Measurements from ENCODE around the gene HNRNPUL1. TPM values are rescaled to one million over a fixed set of nuclear protein-coding genes. Genes with fewer than 3 reads are reported as not detected.

Gene HNRNPUL1
- total RNA-seq, 2 donors from 2014 or later = 248 to 319 TPM

DNA sequence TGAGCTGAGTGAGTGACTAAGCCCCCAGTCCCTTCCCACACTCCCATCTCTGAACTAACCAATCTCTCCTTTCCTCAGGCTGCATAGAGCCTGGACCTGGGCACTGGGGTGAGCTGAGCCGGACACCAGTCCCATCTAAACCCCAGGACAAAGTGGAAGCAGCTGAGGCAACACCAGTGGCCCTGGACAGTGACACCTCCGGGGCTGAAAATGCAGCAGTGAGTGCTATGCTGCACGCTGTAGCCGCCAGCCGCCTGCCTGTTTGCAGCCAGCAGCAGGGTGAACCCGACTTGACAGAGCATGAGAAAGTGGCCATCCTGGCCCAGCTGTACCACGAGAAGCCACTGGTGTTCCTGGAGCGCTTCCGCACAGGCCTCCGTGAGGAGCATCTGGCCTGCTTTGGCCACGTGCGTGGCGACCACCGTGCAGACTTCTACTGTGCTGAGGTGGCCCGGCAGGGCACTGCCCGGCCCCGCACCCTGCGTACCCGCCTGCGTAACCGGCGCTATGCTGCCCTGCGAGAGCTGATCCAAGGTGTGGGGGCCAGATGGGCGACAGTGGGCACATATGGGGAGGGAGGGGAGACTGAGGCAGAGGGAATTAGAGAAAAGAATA, 52.2 kb downstream of the HNRNPUL1 start:
- ATAC-seq (no peak), DNase-seq (ENCODE audit: low spot score) (no peak)
- Mint-ChIP-seq H3K27ac (peak overlapping the region; percentile 1 to 30), H3K4me3 (no peak overlapping the region), H3K9me3 (no peaks in the 10 kb centered on the region), H3K36me3 (peaks cover 25% of the 10 kb centered on the region), H3K27me3 (no peaks in the 10 kb centered on the region), H3K4me1 (ENCODE audit: low read depth in 2 of 2) (peaks cover 40 to 43% of the 10 kb centered on the region in 2 donors)

DNA sequence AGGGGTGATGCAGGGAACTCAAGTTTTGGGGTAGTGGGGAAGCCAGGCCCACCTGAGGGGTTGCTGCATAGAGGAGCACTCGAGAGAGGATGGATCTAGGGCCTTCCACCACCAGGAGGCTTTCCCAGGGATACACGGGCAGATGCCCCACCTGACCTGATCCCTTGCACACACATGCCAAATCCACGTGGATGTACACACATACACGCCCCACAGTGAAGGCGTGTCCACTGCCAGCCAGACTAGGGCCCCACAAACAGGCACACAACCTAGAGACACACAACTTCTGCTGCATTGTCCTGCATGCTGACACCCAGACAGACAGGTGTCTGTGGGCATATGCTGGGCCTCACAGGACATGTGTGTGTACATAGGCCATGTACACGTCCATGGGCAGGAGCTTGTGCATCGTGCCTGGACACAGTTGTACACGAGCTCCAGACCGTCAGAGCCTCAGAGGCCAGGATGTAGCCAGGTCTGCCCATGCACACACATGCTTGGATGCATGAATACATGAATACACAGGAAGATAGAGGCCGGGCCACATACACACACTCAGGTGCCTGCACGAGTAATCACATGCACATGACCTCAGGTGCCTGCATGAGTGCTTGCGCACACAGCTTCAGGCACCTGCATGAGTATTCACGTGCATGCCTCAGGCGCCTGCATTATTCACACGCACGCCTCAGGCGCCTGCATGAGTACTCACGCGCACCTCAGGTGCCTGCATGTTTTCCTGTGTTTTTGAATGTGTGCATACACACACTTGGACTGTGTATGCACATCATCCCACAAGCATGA, 54.7 kb downstream of the HNRNPUL1 start:
- DNase-seq (ENCODE audit: low spot score) = no peak
- Mint-ChIP-seq H3K4me1 (ENCODE audit: low read depth in 2 of 2) (peaks cover 31 to 46% of the 10 kb centered on the region in 2 donors), H3K27me3 (no peaks in the 10 kb centered on the region), H3K4me3 (no peak overlapping the region), H3K27ac (no peak overlapping the region), H3K36me3 (peaks cover 17% of the 10 kb centered on the region), H3K9me3 (no peaks in the 10 kb centered on the region)
- no peak for ATAC-seq

- no peak for ATAC-seq
These were observed 55.5 kb downstream of the HNRNPUL1 start for GRCh38 chr19:41319500-41320184.

GRCh38 chr19:41320185-41320518, 56.0 kb downstream of the HNRNPUL1 start:
- Mint-ChIP-seq H3K4me3 (no peak overlapping the region), H3K27me3 (no peaks in the 10 kb centered on the region), H3K36me3 (peaks cover 23% of the 10 kb centered on the region), H3K9me3 (no peaks in the 10 kb centered on the region), H3K4me1 (ENCODE audit: low read depth in 2 of 2) (peaks cover 43 to 58% of the 10 kb centered on the region in 2 donors), H3K27ac (no peak overlapping the region)
- no peak for ATAC-seq
- no peak for DNase-seq (ENCODE audit: low spot score)

More at GRCh38 chr19:41319500-41320184, 55.5 kb downstream of the HNRNPUL1 start:
- H3K27me3 Mint-ChIP-seq = no peaks in the 10 kb centered on the region
- H3K27ac Mint-ChIP-seq = no peak overlapping the region
- H3K36me3 Mint-ChIP-seq = peaks cover 19% of the 10 kb centered on the region
- no peak for DNase-seq (ENCODE audit: low spot score)
- no peak overlapping the region for H3K4me3 Mint-ChIP-seq
- H3K4me1 Mint-ChIP-seq (ENCODE audit: low read depth in 2 of 2) = peaks cover 38 to 53% of the 10 kb centered on the region in 2 donors
- no peaks in the 10 kb centered on the region for H3K9me3 Mint-ChIP-seq

GRCh38 chr19:41320568-41320967, 56.4 kb downstream of the HNRNPUL1 start:
- Mint-ChIP-seq H3K27ac (peak overlapping the region in 1 of 2 donors; percentile 85), H3K36me3 (peaks cover 23% of the 10 kb centered on the region), H3K4me3 (no peak overlapping the region), H3K9me3 (no peaks in the 10 kb centered on the region), H3K27me3 (no peaks in the 10 kb centered on the region), H3K4me1 (ENCODE audit: low read depth in 2 of 2) (peaks cover 47 to 62% of the 10 kb centered on the region in 2 donors)
- DNase-seq (ENCODE audit: low spot score) = no peak
- ATAC-seq = no peak

DNA sequence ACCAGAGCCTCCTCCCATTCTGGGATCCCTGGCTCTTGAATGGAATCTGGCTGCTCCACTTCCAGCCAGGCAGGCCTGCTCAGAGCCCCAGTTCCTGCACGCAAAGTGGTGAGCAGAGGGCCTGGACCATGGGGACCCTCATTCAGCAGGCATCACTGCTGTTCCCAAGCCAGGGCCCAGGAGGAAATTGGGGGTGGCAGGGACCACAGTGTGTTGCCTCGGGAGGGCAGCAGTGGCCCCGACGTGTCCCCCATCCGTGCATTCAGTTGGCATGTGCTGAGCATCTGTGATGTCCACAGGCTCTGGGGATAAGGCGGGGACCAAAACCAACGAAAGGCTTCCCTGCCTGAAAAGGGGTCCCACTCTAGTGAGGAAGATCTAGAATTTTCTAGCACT, 57.0 kb downstream of the HNRNPUL1 start:
- Mint-ChIP-seq H3K9me3 (no peaks in the 10 kb centered on the region), H3K4me3 (no peak overlapping the region), H3K36me3 (peaks cover 23% of the 10 kb centered on the region), H3K4me1 (ENCODE audit: low read depth in 2 of 2) (peaks cover 46 to 61% of the 10 kb centered on the region in 2 donors), H3K27ac (peak overlapping the region; percentile 85 to 92), H3K27me3 (no peaks in the 10 kb centered on the region)
- DNase-seq (ENCODE audit: low spot score) (no peak), ATAC-seq (no peak)

GRCh38 chr19:41321600-41322270, 57.6 kb downstream of the HNRNPUL1 start:
- Mint-ChIP-seq H3K27me3 (no peaks in the 10 kb centered on the region), H3K27ac (peak overlapping the region; percentile 85 to 92), H3K4me1 (ENCODE audit: low read depth in 2 of 2) (peaks cover 48 to 62% of the 10 kb centered on the region in 2 donors), H3K36me3 (peaks cover 20% of the 10 kb centered on the region), H3K9me3 (no peaks in the 10 kb centered on the region), H3K4me3 (no peak overlapping the region)
- ATAC-seq (peak in 1 of 2 donors; percentile 16), DNase-seq (ENCODE audit: low spot score) (no peak)

DNA sequence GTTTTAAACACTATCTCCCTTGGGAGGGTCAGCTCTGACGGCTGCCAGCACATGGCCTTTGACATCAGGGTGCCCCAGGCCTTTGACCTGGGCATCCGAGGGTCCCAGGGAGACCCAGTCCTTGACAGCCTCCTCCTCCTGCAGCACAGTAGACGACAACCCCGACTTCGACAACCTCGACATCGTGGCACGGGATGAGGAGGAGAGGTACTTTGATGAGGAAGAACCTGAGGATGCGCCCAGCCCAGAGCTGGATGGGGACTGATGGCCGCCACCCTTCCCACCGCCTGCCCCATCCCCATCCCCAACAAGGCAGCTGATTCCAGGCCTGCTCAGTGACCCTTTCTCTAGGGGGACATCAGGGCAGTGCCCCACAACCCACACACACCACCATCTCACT, 58.3 kb downstream of the HNRNPUL1 start:
- peaks cover 13% of the 10 kb centered on the region for H3K36me3 Mint-ChIP-seq
- H3K27ac Mint-ChIP-seq = peak overlapping the region; percentile 85 to 92
- no peak for DNase-seq (ENCODE audit: low spot score)
- no peaks in the 10 kb centered on the region for H3K9me3 Mint-ChIP-seq
- H3K27me3 Mint-ChIP-seq = no peaks in the 10 kb centered on the region
- H3K4me1 Mint-ChIP-seq (ENCODE audit: low read depth in 2 of 2) = peaks cover 47 to 61% of the 10 kb centered on the region in 2 donors
- peak overlapping the region; percentile 39 for H3K4me3 Mint-ChIP-seq
- ATAC-seq = no peak

- Mint-ChIP-seq H3K4me1 (ENCODE audit: low read depth in 2 of 2) (peaks cover 50 to 65% of the 10 kb centered on the region in 2 donors), H3K27me3 (no peaks in the 10 kb centered on the region), H3K27ac (peak overlapping the region; percentile 85 to 92), H3K36me3 (peaks cover 7% of the 10 kb centered on the region), H3K9me3 (no peaks in the 10 kb centered on the region), H3K4me3 (peak overlapping the region; percentile 39)
- ATAC-seq = no peak
- no peak for DNase-seq (ENCODE audit: low spot score)
These were observed 58.9 kb downstream of the HNRNPUL1 start for GRCh38 chr19:41323023-41323422.

DNA sequence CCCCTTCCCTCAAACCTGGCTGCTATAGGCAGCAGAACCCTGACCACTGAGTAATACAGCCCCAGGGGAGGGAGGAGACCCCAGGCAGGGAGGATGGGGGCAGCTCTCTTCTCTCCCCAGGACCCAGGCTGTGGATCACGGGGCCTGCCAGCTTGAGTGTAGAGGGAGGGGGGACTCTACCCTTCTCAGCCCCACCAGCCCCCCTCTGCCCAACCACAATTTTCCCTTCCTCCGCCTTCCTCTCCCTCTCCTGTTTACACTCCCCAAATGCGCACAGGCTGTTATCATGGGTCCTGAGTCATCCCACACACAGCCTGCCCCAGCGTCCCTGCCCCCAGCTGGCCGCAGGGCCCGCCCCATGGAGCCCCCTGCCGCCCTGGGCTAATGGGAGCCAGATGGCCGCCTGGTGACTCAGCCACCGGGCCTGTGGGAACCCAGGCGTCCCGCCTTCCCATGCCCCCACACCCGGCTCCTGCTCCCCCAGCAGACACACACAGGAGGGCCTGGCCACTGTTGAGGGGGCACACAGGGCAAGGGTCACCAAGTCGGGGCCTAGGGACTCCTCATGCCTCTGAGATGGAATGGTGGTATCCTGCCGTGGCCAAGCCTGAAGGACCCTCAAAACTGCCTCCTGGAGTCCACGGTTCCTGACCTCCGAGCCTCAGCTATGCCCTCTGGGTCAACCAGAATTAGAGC, 59.4 kb downstream of the HNRNPUL1 start:
- no peak for ATAC-seq
- peak overlapping the region; percentile 39 for H3K4me3 Mint-ChIP-seq

GRCh38 chr19:41324231-41324702, 60.1 kb downstream of the HNRNPUL1 start:
- no peak for DNase-seq (ENCODE audit: low spot score)
- H3K4me3 Mint-ChIP-seq = peak overlapping the region; percentile 22
- no peaks in the 10 kb centered on the region for H3K9me3 Mint-ChIP-seq
- ATAC-seq = no peak
- H3K27me3 Mint-ChIP-seq = no peaks in the 10 kb centered on the region
- peaks cover 61 to 74% of the 10 kb centered on the region in 2 donors for H3K4me1 Mint-ChIP-seq (ENCODE audit: low read depth in 2 of 2)
- H3K36me3 Mint-ChIP-seq = peaks cover 5% of the 10 kb centered on the region
- H3K27ac Mint-ChIP-seq = peak overlapping the region; percentile 85 to 92

More for the DNA sequence above, 59.4 kb downstream of the HNRNPUL1 start:
- Mint-ChIP-seq H3K27me3 (no peaks in the 10 kb centered on the region), H3K4me1 (ENCODE audit: low read depth in 2 of 2) (peaks cover 56 to 70% of the 10 kb centered on the region in 2 donors), H3K36me3 (peaks cover 5% of the 10 kb centered on the region), H3K27ac (peak overlapping the region; percentile 85 to 92), H3K9me3 (no peaks in the 10 kb centered on the region)
- no peak for DNase-seq (ENCODE audit: low spot score)

- ATAC-seq (peak in 1 of 2 donors; percentile 1), DNase-seq (ENCODE audit: low spot score) (no peak)
- Mint-ChIP-seq H3K4me1 (ENCODE audit: low read depth in 2 of 2) (peaks cover 61 to 72% of the 10 kb centered on the region in 2 donors), H3K36me3 (peaks cover 5% of the 10 kb centered on the region), H3K4me3 (peak overlapping the region; percentile 77), H3K27me3 (no peaks in the 10 kb centered on the region), H3K9me3 (no peaks in the 10 kb centered on the region), H3K27ac (peak overlapping the region; percentile 85 to 92)
These were observed 60.9 kb downstream of the HNRNPUL1 start for GRCh38 chr19:41324921-41325639.

All from natural killer cell treated with Interleukin-12 subunit alpha and Interleukin-12 subunit beta and Interleukin-15 and Interleukin-18, amount 100 ng/mL, for 72 hours (primary cell).